GM19438 (cell line): ENCODE measurements around the gene CARD14.
"Not testable (repeated sequence)": the region's sequence is repeated elsewhere in the genome, so short reads cannot be mapped to it uniquely, and the experiment has no call there.

Experiments used
- ATAC-seq: cut with Tn5 transposase; IDR thresholded peaks from one replicate; pipeline ENCODE4 v1.9.1; 2021; ENCODE audit warnings: low read depth; ENCODE audit not compliant: unreplicated experiment

Gene CARD14

DNA sequence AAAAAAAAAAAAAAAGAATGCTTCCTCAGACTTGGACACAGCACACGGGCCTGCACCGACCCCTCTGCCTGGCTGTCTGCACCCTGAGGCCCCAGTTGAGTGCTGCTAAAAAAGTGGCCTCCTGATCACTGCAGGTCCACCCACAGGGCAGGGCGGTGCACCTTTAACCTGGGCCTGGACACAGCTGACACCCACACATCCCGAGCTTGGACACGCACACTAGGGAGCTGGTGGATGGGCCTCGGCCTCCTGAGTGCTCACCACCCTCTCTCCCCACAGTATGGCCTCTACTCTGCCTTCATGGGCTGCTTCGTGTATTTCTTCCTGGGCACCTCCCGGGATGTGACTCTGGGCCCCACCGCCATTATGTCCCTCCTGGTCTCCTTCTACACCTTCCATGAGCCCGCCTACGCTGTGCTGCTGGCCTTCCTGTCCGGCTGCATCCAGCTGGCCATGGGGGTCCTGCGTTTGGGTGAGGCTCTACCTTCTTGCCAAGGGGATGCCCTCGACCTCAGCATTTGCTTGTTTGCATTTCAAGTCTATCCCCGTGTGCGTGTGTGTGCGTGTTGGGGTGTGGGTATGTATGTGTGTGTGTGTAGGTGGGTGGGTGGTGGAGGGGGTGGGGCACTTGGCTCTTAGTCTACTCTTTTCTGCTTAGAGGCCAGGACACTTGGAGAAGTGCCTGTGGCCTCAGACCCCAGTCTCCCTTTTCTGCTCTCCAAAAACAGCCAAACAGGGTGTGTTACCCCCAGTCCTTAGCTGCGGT, 52.7 kb downstream of the CARD14 start:
- no peak for ATAC-seq

DNA sequence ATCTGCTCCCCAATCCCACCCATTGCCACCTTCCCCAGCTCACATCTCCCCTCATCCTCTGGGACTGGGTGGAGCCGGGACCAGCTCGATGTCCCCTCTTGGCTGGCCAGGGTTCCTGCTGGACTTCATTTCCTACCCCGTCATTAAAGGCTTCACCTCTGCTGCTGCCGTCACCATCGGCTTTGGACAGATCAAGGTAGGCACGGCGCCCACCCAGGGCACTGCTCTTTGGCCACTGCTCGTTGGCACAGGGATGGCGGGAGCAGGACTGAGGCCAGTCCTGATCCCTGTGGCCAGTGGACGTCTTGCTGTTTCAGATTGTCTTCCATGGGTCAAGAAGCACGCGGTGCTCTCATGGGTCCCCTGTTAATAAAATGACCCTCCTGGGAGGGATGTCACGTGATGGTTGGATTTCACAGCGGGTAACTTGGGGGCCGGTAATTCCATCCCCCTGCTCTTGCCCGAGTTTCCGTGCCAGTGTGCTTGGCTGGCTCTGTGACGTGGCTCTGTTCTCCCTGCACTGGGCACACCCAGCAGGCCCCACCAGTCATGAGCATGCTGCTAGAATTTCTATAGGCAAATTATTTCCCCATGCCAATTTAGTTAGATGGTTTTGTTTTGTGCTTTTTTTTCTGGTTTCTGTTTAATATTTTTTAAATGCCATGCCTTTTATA, 53.4 kb downstream of the CARD14 start:
- ATAC-seq = no peak

GRCh38 chr17:80223838-80224497, 54.1 kb downstream of the CARD14 start:
- no peak for ATAC-seq

DNA sequence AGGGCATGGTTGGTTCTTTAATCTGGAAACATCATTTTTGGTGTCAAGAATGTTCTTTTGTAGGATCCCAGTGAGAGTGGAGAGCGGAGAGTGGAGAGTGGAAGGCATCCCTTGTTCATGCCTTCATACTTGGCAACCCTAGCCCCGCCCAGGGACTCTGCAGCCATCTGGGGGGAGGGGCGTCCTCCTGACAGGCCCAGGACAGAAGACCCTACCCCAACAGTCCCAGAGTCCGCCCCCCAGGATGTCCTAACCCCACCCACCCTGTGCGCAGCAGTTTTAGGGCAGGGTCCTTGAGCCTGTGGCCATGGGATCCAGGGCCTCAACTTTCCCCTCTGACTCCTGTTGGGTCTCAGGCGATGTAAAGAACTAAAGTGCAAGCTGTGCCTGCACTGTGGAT, 54.9 kb downstream of the CARD14 start:
- no peak for ATAC-seq

DNA sequence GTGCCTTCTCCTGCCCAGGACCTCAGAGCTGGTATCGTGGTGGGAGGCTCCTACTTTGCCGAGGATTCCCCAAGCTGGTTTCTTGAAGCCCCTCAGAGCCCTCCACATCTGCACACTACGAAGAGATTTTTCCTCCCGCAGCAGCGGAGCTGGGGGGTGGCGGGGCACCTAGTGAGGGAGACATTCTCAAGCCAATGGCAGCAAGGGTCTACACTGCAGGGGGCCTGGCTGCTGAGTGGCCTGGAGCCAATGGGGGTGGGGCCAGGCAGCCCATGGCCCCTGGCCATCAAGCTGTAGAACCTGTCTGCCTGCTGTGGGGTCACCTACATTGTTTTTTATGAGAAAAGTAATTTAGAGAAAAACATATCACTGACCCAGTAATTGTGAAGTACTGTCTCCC, 55.4 kb downstream of the CARD14 start:
- ATAC-seq = no peak

- no peak for ATAC-seq
Measured at GRCh38 chr17:80227156-80227555, 57.3 kb downstream of the CARD14 start.

DNA sequence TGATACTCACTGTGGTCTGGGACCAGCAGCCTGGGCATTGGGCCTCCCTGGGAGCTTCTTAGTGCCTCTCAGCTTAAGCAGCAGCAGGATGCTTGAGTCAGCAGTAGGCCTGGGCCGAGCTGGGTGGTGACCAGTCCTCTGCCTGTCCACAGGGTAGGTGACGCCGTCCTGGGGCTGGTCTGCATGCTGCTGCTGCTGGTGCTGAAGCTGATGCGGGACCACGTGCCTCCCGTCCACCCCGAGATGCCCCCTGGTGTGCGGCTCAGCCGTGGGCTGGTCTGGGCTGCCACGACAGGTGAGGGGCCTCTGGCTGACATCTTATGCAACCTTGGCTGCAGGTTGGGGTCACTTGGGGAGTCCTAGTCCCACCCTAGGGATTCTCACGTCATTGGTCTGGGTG, 57.8 kb downstream of the CARD14 start:
- no peak for ATAC-seq

DNA sequence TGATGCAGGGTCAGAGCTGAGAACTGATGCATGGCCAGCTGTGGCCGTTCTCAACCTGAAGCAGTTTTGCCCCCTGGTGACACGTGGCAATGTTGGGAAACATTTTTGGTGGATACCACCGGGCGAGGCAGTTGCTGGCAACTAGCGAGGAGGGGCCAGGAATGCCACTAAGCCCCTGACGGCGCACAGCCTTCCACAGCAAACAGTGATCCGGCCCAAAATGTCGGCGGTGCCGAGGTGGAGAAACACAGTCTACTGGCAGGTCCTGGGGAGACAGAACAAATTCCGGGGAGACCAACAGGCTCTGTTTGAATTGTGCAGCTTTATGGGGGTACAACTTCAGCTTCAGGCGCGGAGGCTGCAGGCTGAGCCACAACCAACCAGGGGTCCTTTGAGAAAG, 58.6 kb downstream of the CARD14 start:
- no peak for ATAC-seq

DNA sequence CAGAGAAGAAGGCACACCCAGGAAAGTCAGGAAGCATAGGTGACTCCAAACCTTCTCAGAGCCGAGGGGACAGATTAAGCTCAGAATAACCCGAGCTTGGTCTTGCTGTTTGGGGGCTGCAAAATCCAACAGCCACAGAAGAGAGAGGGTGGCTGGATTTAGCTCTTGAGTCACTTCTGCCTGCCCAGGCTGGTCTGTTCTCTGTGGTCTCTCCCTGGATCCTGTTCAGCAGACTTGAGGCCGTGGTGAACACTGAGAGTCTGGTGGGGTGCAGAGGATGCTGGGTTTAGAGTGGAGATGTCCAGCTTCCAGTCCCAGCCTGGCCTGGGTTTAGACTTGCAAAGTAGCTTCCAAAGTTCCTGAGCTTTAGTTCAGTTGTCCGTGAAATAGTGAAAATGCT, 59.2 kb downstream of the CARD14 start:
- no peak for ATAC-seq

DNA sequence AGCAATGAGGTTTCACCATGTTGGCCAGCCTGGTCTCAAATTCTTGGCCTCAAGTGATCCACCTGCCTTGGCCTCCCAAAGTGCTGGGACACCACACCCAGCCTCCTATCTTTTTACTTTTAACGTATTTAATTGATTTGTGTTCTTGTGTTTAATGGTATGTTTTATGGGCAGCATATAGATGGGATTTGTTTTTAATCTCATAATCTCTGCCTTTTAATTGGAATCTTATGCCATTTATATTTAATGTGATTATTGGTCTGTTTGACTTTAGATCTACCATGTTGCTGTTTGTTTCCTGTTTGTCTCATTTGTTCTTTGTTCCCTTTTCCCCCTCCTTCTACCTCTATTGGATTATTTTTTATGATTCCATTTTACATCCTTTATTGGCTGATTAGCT, 62.6 kb downstream of the CARD14 start:
- no peak for ATAC-seq

- ATAC-seq = no peak
Measured at GRCh38 chr17:80233202-80233601, 63.4 kb downstream of the CARD14 start.

DNA sequence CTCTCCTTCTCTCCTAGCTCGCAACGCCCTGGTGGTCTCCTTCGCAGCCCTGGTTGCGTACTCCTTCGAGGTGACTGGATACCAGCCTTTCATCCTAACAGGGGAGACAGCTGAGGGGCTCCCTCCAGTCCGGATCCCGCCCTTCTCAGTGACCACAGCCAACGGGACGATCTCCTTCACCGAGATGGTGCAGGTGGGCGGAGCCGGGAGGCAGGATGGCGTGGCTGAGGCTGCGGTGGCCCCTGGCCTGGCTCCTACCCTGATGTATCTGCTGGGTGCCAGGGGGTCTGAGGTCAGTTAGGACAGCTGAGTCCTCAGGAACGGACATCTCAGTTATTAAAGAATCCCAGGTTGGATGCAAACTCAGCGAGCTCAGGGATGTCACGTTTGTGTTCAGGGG, 67.1 kb downstream of the CARD14 start:
- ATAC-seq = no peak

GRCh38 chr17:80237386-80237785, 67.6 kb downstream of the CARD14 start:
- no peak for ATAC-seq

DNA sequence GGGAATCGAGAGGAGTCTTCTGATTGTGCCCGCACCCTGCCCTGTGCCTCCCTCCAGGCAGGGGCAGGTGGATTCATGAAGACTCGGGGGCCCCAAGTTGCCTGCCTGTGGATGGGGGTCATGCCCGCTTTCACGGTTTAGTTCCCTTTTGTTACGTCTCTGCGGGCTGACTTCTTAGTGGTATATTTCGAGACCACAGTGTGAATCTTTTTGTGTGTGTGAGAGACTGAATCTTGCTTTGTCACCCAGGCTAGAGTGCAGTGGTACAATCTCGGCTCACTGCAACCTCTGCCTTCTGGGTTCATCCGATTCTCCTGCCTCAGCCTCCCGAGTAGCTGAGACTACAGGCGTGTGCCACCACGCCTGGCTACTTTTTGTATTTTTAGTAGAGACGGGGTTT, 72.7 kb downstream of the CARD14 start:
- ATAC-seq = no peak

DNA sequence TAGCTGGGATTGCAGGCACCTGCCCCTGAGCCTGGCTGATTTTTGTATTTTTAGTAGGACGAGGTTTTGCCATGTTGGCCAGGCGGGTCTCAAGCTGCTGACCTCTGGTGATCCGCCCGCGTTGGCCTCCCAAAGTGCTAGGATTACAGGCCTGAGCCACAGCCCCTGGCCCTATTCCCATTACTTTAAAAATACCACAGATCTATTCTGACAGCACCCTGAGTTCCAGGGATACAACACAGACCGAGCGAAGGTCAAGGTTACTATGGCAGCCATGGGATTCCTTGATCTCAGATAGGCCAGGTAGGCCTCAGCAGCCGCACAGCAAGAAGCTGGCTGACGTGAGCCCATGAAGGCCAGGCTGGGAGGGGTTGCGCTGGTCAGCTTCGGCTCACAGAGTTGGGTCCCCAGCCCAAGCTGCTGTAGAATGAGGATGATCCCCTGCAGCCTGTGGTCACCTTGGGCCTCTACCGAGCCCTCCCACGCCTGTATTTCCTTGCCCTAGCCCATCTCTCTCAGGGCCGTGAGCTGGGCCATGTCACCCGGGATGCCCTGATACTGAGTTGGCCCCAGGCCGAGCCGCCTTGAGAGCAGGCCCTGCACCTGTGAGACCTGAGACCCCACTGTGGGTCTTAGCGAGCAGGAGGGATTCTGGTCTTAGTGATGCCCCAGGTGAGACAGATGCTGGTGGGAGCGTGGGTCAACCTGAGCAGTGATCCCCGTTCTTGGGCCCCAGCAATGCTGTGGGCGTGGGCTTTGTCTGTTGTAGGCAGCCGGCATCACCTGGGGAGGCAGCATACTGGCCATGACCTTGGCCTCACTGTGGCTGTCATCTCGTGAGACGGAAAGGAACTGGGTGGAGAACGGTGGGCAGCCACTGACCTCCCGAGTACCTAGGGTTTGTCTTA, 74.0 kb downstream of the CARD14 start:
- ATAC-seq = no peak

- ATAC-seq = not testable (repeated sequence)
Measured at GRCh38 chr17:80244448-80244847, 74.6 kb downstream of the CARD14 start.

DNA sequence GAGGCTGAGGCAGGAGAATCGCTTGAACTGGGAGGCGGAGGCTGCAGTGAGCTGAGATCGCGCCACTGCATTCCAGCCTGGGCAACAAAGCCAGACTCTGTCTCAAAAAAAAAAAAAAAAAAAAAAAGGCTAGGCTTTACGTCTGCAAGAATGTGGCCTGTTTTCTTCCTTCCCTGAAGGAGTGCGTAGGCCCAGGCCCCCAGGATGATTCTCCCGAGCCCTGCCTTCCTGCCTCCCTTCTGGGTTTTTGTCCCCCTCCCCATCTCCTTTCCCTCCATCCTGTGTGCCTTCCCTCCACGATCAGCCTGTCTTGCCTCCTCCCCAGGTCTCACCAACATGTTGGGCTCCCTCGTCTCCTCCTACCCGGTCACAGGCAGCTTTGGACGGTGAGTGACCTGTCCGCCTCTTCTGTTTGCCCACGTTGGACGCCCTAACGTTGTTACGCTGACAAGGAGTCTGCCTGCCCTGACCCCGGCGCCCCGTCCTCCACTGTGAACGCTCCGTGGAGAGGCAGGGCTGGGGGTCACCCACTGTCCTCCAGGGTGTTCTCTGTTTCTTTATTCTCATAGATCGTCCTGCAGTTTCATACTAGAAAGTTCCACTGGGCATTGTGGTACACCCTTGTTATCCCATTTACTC, 75.2 kb downstream of the CARD14 start:
- no peak for ATAC-seq

GRCh38 chr17:80245566-80246265, 75.9 kb downstream of the CARD14 start:
- no peak for ATAC-seq

- ATAC-seq = no peak
Measured at GRCh38 chr17:80246266-80246681, 76.4 kb downstream of the CARD14 start.

- ATAC-seq = no peak
Measured at GRCh38 chr17:80246726-80247125, 76.9 kb downstream of the CARD14 start.
